CD8-positive, alpha-beta memory T cell (primary cell): ENCODE measurements around the gene LAT. TPM values are rescaled to one million over a fixed set of nuclear protein-coding genes. Genes with fewer than 3 reads are reported as not detected.
"Not testable (repeated sequence)": the region's sequence is repeated elsewhere in the genome, so short reads cannot be mapped to it uniquely, and the experiment has no call there.

Experiments used
- CTCF ChIA-PET: fragments of 350-600 bp; sonication (Branson Sonifier 250); formaldehyde crosslinking; loops from one replicate; lab custom pipeline; 2021; ENCODE audit warnings: antibody characterized with exemption; lab: Charles Lee
- POLR2A ChIA-PET: fragments of 350-600 bp; sonication (Branson Sonifier 250); formaldehyde crosslinking; loops from one replicate; lab custom pipeline; 2021; ENCODE audit warnings: antibody characterized with exemption; lab: Charles Lee
- DNase-seq, 5 donors: peaks; one replicate each; pipeline versions ENCODE4 v3.0.0 to v3.0.0-alpha.2; 2020 to 2022; ENCODE audit warnings: mixed read lengths in 1 of 5
- H3K27ac ChIP-seq: one replicate; pipeline ENCODE4 v1.7.0; 2013; ENCODE audit warnings: low read depth, mild to moderate bottlenecking, low read length, moderate library complexity
- H3K27me3 ChIP-seq: 2 replicates; pipeline ENCODE4 v1.7.0; 2013; ENCODE audit warnings: low read length, mild to moderate bottlenecking; ENCODE audit not compliant: insufficient read depth, poor library complexity, severe bottlenecking
- H3K36me3 ChIP-seq: 2 replicates; pipeline ENCODE4 v1.7.0; 2013; ENCODE audit warnings: mild to moderate bottlenecking, low read length, moderate library complexity; ENCODE audit not compliant: insufficient read depth
- H3K4me1 ChIP-seq: 2 replicates; pipeline ENCODE4 v1.7.0; 2013; ENCODE audit warnings: mild to moderate bottlenecking, low read length, moderate library complexity; ENCODE audit not compliant: insufficient read depth
- H3K4me3 ChIP-seq: 2 replicates; pipeline ENCODE4 v1.7.0; 2013; ENCODE audit warnings: mild to moderate bottlenecking, low read length
- H3K9me3 ChIP-seq: 2 replicates; pipeline ENCODE4 v1.7.0; 2013; ENCODE audit warnings: mild to moderate bottlenecking, low read length
- H3K27ac Mint-ChIP-seq, 8 donors: one replicate each; pipeline ENCODE4 v1.8.0; 2020 to 2021; ENCODE audit warnings: mixed read lengths in 8 of 8, mild to moderate bottlenecking in 6 of 8, inconsistent platforms in 3 of 8, moderate library complexity in 3 of 8
- H3K27me3 Mint-ChIP-seq, 2 donors: one replicate each; pipeline ENCODE4 v1.8.0; 2020 to 2021; ENCODE audit warnings: mixed read lengths in 2 of 2, mild to moderate bottlenecking in 1 of 2, moderate library complexity in 1 of 2
- H3K36me3 Mint-ChIP-seq, 3 donors: one replicate each; pipeline ENCODE4 v1.8.0; 2020 to 2021; ENCODE audit warnings: mixed read lengths in 3 of 3, inconsistent platforms in 1 of 3, mild to moderate bottlenecking in 1 of 3
- H3K4me1 Mint-ChIP-seq, 3 donors: one replicate each; pipeline ENCODE4 v1.8.0; 2020 to 2021; ENCODE audit warnings: mixed read lengths in 3 of 3, inconsistent platforms in 1 of 3, mild to moderate bottlenecking in 1 of 3
- H3K4me3 Mint-ChIP-seq, 7 donors: one replicate each; pipeline ENCODE4 v1.8.0; 2020 to 2021; ENCODE audit warnings: mixed read lengths in 7 of 7, mild to moderate bottlenecking in 6 of 7, moderate library complexity in 4 of 7, inconsistent platforms in 2 of 7
- H3K9me3 Mint-ChIP-seq, 5 donors: one replicate each; pipeline ENCODE4 v1.8.0; 2020 to 2022; ENCODE audit warnings: mixed read lengths in 5 of 5, mild to moderate bottlenecking in 3 of 5, moderate library complexity in 2 of 5, inconsistent platforms in 1 of 5
- polyA plus RNA-seq: library from polyadenylated mRNA; unstranded; fragments of 300-500 nt; fragmentation: Illumina TruSeq; gene quantifications from one replicate; pipeline ENCODE4 v1.2.3, GENCODE V29; 2021
- total RNA-seq, 2 experiments: library from RNA; stranded (reverse); gene quantifications; one replicate each; pipeline ENCODE4 v1.2.3, GENCODE V29; 2021

The LAT gene
- total and polyA plus RNA-seq, 3 experiments from 2014 or later: 195 to 331 (median 203) TPM

DNA sequence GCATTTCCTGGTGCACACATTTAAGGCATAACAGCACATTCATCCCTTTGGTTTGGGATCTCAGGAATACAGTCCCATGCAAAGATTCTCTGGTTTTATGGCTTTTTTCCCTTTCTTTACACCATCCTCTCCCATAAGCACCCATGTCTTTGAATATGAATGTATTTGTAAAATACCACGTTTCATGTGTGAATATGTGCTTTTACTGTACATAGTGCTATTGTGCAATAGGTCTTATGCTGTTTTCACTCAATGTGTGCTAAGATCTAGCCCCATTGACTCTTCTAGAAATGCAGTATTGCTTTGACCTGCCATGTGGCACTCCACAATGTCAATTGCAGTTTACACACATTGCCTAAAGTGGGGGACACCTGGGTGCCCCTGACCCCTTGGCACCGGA, 20.4 kb upstream of the LAT start:
- Histone ChIP-seq H3K27ac (no peak overlapping the region), H3K27me3 (no peaks in the 10 kb centered on the region), H3K9me3 (no peaks in the 10 kb centered on the region), H3K4me3 (no peak overlapping the region), H3K36me3 (peaks cover 40% of the 10 kb centered on the region), H3K4me1 (no peaks in the 10 kb centered on the region)
- H3K4me3 Mint-ChIP-seq: no peak overlapping the region
- H3K4me1 Mint-ChIP-seq: peaks cover 0 to 3% (median 2%) of the 10 kb centered on the region in 3 donors
- H3K36me3 Mint-ChIP-seq: peaks cover 7 to 60% (median 12%) of the 10 kb centered on the region in 3 donors
- H3K9me3 Mint-ChIP-seq: no peaks in the 10 kb centered on the region
- CTCF ChIA-PET: interaction anchor here (2.5 kb wide), 1 partner anchor 9 kb away, joined by 7 read pairs; no protein-coding TSS in a partner anchor
- POLR2A ChIA-PET: no interaction called here
- peak overlapping the region in 3 of 8 donors; percentile 21 to 50 (median 36) for H3K27ac Mint-ChIP-seq
- DNase-seq: no peak
- no peaks in the 10 kb centered on the region for H3K27me3 Mint-ChIP-seq

DNA sequence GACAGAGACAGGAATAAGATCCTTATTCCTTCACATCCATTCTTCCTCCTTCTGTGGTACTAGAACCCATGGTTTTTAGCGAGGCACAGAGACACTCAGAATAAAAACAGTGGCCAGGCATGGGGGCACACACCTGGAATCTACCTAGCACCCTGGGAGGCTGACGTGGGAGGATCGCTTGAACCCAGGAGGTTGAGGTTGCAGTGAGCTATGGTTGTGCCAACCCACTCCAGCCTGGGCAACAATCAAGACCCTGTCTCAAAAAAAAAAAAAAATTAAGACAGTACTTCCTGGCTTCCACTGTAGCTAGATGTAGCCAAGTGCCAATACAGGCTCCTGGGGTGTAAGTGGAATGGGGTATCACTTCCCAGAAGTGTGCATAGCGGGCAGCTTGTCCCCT, 17.7 kb upstream of the LAT start:
- Histone ChIP-seq H3K27me3 (no peaks in the 10 kb centered on the region), H3K4me3 (no peak overlapping the region), H3K4me1 (no peaks in the 10 kb centered on the region), H3K36me3 (peaks cover 25% of the 10 kb centered on the region), H3K9me3 (no peaks in the 10 kb centered on the region), H3K27ac (no peak overlapping the region)
- no peak for DNase-seq
- Mint-ChIP-seq H3K27ac (peak overlapping the region in 2 of 8 donors; percentile 47 to 82), H3K4me3 (no peak overlapping the region), H3K9me3 (no peaks in the 10 kb centered on the region), H3K36me3 (peaks cover 0 to 39% (median 5%) of the 10 kb centered on the region in 3 donors), H3K4me1 (no peaks in the 10 kb centered on the region), H3K27me3 (no peaks in the 10 kb centered on the region)
- POLR2A ChIA-PET: no interaction called here
- CTCF ChIA-PET: interaction anchor here (2.2 kb wide), 1 partner anchor 11 kb away, joined by 8 read pairs; no protein-coding TSS in a partner anchor

DNA sequence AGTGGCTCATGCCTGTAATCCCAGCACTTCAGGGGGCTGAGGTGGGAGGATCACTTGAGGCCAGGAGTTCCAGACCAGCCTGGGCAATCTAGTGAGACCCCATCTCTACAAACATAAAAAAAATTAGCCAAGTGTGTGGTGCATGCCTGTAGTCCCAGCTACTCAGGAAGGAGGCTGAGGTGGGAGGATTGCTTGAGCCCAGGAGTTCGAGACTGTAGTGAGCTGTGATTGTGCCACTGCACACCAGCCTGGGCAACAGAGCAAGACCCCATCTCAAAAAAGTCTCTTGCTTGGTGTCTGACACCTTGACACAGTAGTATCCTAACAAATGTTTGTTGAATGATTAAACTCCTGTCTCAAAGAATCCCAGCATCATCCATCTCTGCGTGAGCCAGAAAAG, 15.2 kb upstream of the LAT start:
- POLR2A ChIA-PET, CTCF ChIA-PET, DNase-seq, H3K4me1 Mint-ChIP-seq, H3K9me3 Mint-ChIP-seq, H3K27me3 Mint-ChIP-seq, H3K27ac ChIP-seq, H3K36me3 ChIP-seq, H3K4me3 ChIP-seq, H3K9me3 ChIP-seq, H3K27me3 ChIP-seq, H3K4me1 ChIP-seq: not testable (repeated sequence)
- Mint-ChIP-seq H3K4me3 (peak overlapping the region in 1 of 7 donors; percentile 18), H3K27ac (peak overlapping the region in 3 of 8 donors; percentile 47 to 84 (median 66)), H3K36me3 (peaks cover 0 to 19% (median 2%) of the 10 kb centered on the region in 3 donors)

DNA sequence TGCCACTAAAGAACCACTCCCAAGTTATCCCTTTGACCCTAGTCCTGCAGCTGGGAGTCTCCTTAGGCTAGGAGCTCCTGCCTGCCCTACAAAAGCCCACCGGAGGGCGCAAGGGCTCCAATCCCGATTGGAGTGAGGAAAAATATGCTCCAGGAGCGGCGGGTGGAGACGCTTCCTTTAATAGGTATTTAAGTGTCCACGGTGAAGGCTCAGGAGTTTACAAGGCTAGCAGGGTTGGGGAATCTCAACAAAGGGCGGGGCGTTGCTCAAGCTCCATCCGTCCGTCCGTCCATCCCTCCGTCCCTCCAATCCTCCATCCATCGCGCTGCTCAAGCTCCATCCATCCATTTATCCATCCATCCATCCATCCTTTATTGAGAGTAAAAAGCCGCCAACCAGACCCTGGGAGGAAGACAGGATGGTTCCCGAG, 10.8 kb upstream of the LAT start:
- Histone ChIP-seq H3K4me1 (peaks cover 34% of the 10 kb centered on the region), H3K36me3 (no peaks in the 10 kb centered on the region), H3K27ac (peak overlapping the region; percentile 70), H3K4me3 (peak overlapping the region; percentile 76), H3K27me3 (no peaks in the 10 kb centered on the region), H3K9me3 (no peaks in the 10 kb centered on the region)
- ChIA-PET CTCF (interaction anchor here (0.9 to 3.7 kb wide), 13 partner anchors 8 to 100 kb away, joined by 3 to 41 read pairs (median 4); partner anchors contain the start of gene LAT), POLR2A (interaction anchor here (0.6 to 2.8 kb wide), 6 partner anchors 11 to 151 kb away, joined by 3 to 20 read pairs (median 6); partner anchors contain the start of genes ATXN2L, LAT and NFATC2IP)
- H3K9me3 Mint-ChIP-seq: no peaks in the 10 kb centered on the region
- H3K27ac Mint-ChIP-seq: peak overlapping the region; percentile 76 to 99 (median 97)
- DNase-seq: no peak
- peaks cover 0 to 4% of the 10 kb centered on the region in 2 donors for H3K27me3 Mint-ChIP-seq
- peaks cover 30 to 43% (median 33%) of the 10 kb centered on the region in 3 donors for H3K4me1 Mint-ChIP-seq
- peaks cover 0 to 30% (median 5%) of the 10 kb centered on the region in 3 donors for H3K36me3 Mint-ChIP-seq
- peak overlapping the region; percentile 92 to 99 (median 97) for H3K4me3 Mint-ChIP-seq

DNA sequence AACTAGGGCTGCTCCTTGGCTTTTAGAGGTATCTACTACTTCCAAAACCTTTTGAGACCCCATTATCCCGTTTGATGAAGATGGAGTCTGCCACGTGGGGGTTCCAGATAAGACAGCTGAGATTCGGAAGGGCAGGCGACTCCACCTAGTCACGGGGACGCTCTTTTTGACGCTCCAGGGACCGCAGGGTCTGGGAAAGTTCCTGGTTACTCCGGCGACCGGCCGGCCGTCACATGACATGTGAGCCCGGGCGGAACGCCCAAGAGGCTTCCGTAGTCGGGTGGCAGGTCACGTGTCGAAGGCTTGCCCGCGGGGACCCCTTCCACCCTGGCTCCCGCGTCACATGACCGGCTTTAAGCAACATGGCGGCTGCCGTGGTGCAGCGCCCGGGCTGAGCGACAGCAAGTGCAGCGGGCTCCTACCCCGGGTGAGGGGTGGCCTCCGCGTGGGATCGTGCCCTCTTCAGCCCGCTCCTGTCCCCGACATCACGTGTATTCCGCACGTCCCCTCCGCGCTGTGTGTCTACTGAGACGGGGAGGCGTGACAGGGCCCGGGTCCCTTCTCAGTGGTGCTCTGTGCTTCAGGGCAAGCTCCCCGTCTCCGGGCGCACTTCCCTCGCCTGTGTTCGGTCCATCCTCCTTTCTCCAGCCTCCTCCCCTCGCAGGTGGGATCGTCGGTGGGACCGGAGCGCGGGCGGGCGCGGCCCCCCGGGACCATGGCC, 10.3 kb upstream of the LAT start, which contains the start of gene SPNS1:
Gene SPNS1, plus strand, starts transcription at position 342 of the 721 bp plus-strand sequence. Its CDS starts 374 bp downstream, at position 716.
- H3K4me3 Mint-ChIP-seq: peak within 1 kb of the TSS; percentile 92 to 99 (median 97)
- Histone ChIP-seq H3K4me3 (peak within 1 kb of the TSS; percentile 76), H3K9me3 (no peaks in the 10 kb centered on the region), H3K27ac (peak within 1 kb of the TSS; percentile 70), H3K27me3 (no peaks in the 10 kb centered on the region), H3K4me1 (peaks cover 34% of the 10 kb centered on the region), H3K36me3 (no peaks in the 10 kb centered on the region)
- POLR2A ChIA-PET: interaction anchor here (0.6 to 2.8 kb wide), 4 partner anchors 10 to 152 kb away, joined by 3 to 20 read pairs (median 6); partner anchors contain the start of genes ATXN2L, LAT and NFATC2IP
- no peaks in the 10 kb centered on the region for H3K9me3 Mint-ChIP-seq
- H3K4me1 Mint-ChIP-seq: peaks cover 30 to 43% (median 33%) of the 10 kb centered on the region in 3 donors
- peak within 1 kb of the TSS; percentile 76 to 99 (median 97) for H3K27ac Mint-ChIP-seq
- peaks cover 0 to 34% (median 5%) of the 10 kb centered on the region in 3 donors for H3K36me3 Mint-ChIP-seq
- peak; percentile 84 to 93 (median 91) for DNase-seq
- CTCF ChIA-PET: interaction anchor here (0.9 to 3.7 kb wide), 11 partner anchors 8 to 99 kb away, joined by 3 to 41 read pairs (median 4); partner anchors contain the start of gene LAT
- H3K27me3 Mint-ChIP-seq: peaks cover 0 to 4% of the 10 kb centered on the region in 2 donors

DNA sequence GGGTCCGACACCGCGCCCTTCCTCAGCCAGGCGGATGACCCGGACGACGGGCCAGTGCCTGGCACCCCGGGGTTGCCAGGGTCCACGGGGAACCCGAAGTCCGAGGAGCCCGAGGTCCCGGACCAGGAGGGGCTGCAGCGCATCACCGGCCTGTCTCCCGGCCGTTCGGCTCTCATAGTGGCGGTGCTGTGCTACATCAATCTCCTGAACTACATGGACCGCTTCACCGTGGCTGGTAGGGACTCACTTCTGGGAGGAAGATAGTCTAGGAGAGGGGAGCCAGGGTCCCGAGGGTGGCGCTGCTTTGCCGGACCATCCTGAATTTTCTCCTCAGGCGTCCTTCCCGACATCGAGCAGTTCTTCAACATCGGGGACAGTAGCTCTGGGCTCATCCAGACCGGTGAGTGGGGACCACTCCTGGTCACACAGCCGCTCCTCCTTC, 9.7 kb upstream of the LAT start:
- H3K36me3 ChIP-seq: no peaks in the 10 kb centered on the region
- POLR2A ChIA-PET: interaction anchor here (2.8 kb wide), 1 partner anchor 10 kb away, joined by 20 read pairs; the partner anchor contains the start of gene LAT

DNA sequence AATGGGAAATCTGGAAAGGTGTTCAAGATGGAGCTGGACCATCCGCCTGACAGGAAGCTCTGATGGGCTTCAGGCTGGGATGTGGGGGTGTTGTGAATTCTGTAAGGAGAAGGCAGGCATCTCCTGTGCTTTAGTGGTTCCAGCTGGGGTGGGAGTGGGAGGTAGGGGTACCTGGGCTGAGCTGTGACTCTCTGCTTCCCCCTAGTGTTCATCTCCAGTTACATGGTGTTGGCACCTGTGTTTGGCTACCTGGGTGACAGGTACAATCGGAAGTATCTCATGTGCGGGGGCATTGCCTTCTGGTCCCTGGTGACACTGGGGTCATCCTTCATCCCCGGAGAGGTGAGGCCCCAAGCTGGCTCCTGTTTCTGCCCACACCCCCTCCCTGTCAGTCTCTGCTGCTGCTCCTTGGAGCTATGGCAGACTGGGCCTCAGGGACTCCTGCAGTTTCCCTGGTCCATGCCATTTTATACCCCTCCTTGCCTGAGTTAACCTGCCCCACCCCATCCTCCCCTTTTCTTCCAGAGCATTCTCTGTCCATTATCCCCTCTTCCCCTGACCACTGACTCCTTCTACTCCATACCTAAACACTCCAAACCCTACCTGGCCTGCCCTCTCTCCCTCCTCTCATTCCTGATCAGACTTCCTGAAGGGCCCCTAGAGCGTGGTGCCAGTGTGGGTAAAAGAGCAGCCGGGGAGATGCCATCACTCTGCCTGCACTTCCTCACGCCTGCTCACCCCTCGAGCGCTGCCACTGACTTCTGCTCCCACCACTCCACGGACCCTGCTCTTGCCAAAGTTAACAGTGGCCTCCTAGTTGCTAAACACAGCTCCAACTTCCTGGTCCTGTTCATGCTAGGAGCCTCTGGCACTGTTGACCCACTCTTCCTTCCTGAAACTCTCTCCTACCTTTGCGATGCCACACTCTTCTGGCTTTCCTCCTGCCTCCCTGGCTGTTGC, 6.9 kb upstream of the LAT start:
- Mint-ChIP-seq H3K27ac (peak overlapping the region in 6 of 8 donors; percentile 6 to 83 (median 61)), H3K4me3 (peak overlapping the region in 5 of 7 donors; percentile 27 to 85 (median 35))

More for the DNA sequence above, 9.7 kb upstream of the LAT start:
- Histone ChIP-seq H3K27me3 (no peaks in the 10 kb centered on the region), H3K9me3 (no peaks in the 10 kb centered on the region), H3K27ac (peak overlapping the region; percentile 70), H3K4me3 (peak overlapping the region; percentile 76), H3K4me1 (peaks cover 34% of the 10 kb centered on the region)
- no peak for DNase-seq
- Mint-ChIP-seq H3K4me1 (peaks cover 30 to 43% (median 33%) of the 10 kb centered on the region in 3 donors), H3K36me3 (peaks cover 0 to 34% (median 5%) of the 10 kb centered on the region in 3 donors), H3K9me3 (no peaks in the 10 kb centered on the region), H3K4me3 (peak overlapping the region; percentile 92 to 99 (median 97)), H3K27me3 (peaks cover 0 to 4% of the 10 kb centered on the region in 2 donors), H3K27ac (peak overlapping the region; percentile 43 to 97 (median 81))
- CTCF ChIA-PET: interaction anchor here (3.7 kb wide), 1 partner anchor 12 kb away, joined by 41 read pairs; the partner anchor contains the start of gene LAT

More for the DNA sequence above, 6.9 kb upstream of the LAT start:
- Histone ChIP-seq H3K27me3 (no peaks in the 10 kb centered on the region), H3K9me3 (no peaks in the 10 kb centered on the region), H3K36me3 (peaks cover 7% of the 10 kb centered on the region), H3K4me3 (no peak overlapping the region), H3K27ac (no peak overlapping the region), H3K4me1 (peaks cover 34% of the 10 kb centered on the region)
- DNase-seq: no peak
- H3K9me3 Mint-ChIP-seq: no peaks in the 10 kb centered on the region
- H3K4me1 Mint-ChIP-seq: peaks cover 30 to 52% (median 33%) of the 10 kb centered on the region in 3 donors
- ChIA-PET POLR2A (interaction anchor here (0.6 to 1.0 kb wide), 3 partner anchors 10 to 94 kb away, joined by 4 to 6 read pairs (median 6); no protein-coding TSS in a partner anchor), CTCF (interaction anchor here (0.5 to 2.3 kb wide), 14 partner anchors 9 to 131 kb away, joined by 3 to 25 read pairs (median 4); partner anchors contain the start of genes NFATC2IP and TUFM)
- peaks cover 3 to 57% (median 11%) of the 10 kb centered on the region in 3 donors for H3K36me3 Mint-ChIP-seq
- H3K27me3 Mint-ChIP-seq: peaks cover 0 to 4% of the 10 kb centered on the region in 2 donors
